ENCODE data around the gene MAP3K14. TPM values are rescaled to one million over a fixed set of nuclear protein-coding genes. Genes with fewer than 3 reads are reported as not detected.

MAP3K14 gene
- total and polyA plus RNA-seq, 9 donors: 2.4 to 19.8 (median 10.7) TPM

DNA sequence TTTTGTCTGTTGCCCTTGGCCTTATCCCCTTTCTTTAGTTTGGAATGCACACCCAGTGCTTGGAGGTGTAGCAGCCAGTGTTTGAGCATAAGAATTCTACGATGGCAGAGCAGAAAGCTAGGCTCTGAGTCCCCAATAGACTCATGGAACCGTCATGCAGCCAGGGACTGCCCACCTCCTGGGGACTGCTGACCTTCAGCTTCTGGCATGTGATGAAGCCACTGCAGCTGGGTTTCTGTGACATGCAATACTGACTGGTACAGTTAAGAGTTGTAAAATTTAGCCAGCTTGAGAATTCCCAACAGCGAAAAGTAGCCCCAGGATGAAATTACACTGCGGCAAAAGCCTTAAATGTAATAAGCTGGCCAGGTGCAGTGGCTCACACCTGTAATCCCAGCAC lies 9.0 kb upstream of the MAP3K14 start:
- no peak for TF ChIP-seq POLR2A (IDR thresholded peaks at IDR 0.05)
- Histone ChIP-seq H3K27ac (no peak overlapping the region), H3K4me3 (no peak overlapping the region), H3K27me3 (no peaks in the 10 kb centered on the region), H3K9me3 (no peaks in the 10 kb centered on the region), H3K4me1 (ENCODE audit: insufficient read depth) (no peaks in the 10 kb centered on the region), H3K36me3 (no peaks in the 10 kb centered on the region)
- intact Hi-C loops (cut with DNase I): no loop called here
- DNase-seq: peak in 1 of 5 donors; percentile 13
- WGBS, 3 donors: 74 to 81% (median 80%) methylated on average over 4 of the region's 4 CpGs

- no peak overlapping the region for H3K4me3 ChIP-seq
- TF ChIP-seq EP300 (IDR thresholded peaks at IDR 0.05) (no peak), POLR2A (IDR thresholded peaks at IDR 0.05) (no peak)
- TF ChIP-seq, protein P1, sequence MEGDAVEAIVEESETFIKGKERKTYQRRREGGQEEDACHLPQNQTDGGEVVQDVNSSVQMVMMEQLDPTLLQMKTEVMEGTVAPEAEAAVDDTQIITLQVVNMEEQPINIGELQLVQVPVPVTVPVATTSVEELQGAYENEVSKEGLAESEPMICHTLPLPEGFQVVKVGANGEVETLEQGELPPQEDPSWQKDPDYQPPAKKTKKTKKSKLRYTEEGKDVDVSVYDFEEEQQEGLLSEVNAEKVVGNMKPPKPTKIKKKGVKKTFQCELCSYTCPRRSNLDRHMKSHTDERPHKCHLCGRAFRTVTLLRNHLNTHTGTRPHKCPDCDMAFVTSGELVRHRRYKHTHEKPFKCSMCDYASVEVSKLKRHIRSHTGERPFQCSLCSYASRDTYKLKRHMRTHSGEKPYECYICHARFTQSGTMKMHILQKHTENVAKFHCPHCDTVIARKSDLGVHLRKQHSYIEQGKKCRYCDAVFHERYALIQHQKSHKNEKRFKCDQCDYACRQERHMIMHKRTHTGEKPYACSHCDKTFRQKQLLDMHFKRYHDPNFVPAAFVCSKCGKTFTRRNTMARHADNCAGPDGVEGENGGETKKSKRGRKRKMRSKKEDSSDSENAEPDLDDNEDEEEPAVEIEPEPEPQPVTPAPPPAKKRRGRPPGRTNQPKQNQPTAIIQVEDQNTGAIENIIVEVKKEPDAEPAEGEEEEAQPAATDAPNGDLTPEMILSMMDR (IDR thresholded peaks at IDR 0.05): no peak
- intact Hi-C loops (cut with DNase I): no loop called here
- no peak overlapping the region for H3K27ac ChIP-seq
- H3K36me3 ChIP-seq: no peaks in the 10 kb centered on the region
- 91 to 95% (median 95%) methylated on average over 1 of the region's 1 CpG for WGBS, 3 donors
- H3K4me1 ChIP-seq (ENCODE audit: insufficient read depth): no peaks in the 10 kb centered on the region
- H3K9me3 ChIP-seq: no peaks in the 10 kb centered on the region
- H3K27me3 ChIP-seq: no peaks in the 10 kb centered on the region
- no peak for DNase-seq
Measured at GRCh38 chr17:45324336-45324735, 7.5 kb upstream of the MAP3K14 start.

- Histone ChIP-seq H3K4me1 (ENCODE audit: insufficient read depth) (no peaks in the 10 kb centered on the region), H3K27me3 (no peaks in the 10 kb centered on the region), H3K4me3 (no peak overlapping the region), H3K36me3 (no peaks in the 10 kb centered on the region), H3K27ac (no peak overlapping the region), H3K9me3 (no peaks in the 10 kb centered on the region)
- TF ChIP-seq EP300 (IDR thresholded peaks at IDR 0.05) (no peak), POLR2A (IDR thresholded peaks at IDR 0.05) (no peak)
- TF ChIP-seq, protein P1 (IDR thresholded peaks at IDR 0.05): no peak
- no peak for DNase-seq
- intact Hi-C loops (cut with DNase I): no loop called here
- WGBS, 3 donors: 97 to 98% (median 98%) methylated on average over 2 of the region's 2 CpGs
Measured at GRCh38 chr17:45322168-45322567, 5.3 kb upstream of the MAP3K14 start.

GRCh38 chr17:45320931-45321461 lies 4.2 kb upstream of the MAP3K14 start:
- TF ChIP-seq, protein P1 (IDR thresholded peaks at IDR 0.05): no peak
- no peak for TF ChIP-seq EP300 (IDR thresholded peaks at IDR 0.05)
- no peak for TF ChIP-seq POLR2A (IDR thresholded peaks at IDR 0.05)
- DNase-seq: no peak
- Histone ChIP-seq H3K9me3 (no peaks in the 10 kb centered on the region), H3K27ac (no peak overlapping the region), H3K4me3 (no peak overlapping the region), H3K36me3 (no peaks in the 10 kb centered on the region), H3K27me3 (no peaks in the 10 kb centered on the region), H3K4me1 (ENCODE audit: insufficient read depth) (no peaks in the 10 kb centered on the region)
- WGBS, 3 donors: 12 to 22% (median 17%) methylated on average over 1 of the region's 1 CpG
- intact Hi-C loops (cut with DNase I): no loop called here

DNA sequence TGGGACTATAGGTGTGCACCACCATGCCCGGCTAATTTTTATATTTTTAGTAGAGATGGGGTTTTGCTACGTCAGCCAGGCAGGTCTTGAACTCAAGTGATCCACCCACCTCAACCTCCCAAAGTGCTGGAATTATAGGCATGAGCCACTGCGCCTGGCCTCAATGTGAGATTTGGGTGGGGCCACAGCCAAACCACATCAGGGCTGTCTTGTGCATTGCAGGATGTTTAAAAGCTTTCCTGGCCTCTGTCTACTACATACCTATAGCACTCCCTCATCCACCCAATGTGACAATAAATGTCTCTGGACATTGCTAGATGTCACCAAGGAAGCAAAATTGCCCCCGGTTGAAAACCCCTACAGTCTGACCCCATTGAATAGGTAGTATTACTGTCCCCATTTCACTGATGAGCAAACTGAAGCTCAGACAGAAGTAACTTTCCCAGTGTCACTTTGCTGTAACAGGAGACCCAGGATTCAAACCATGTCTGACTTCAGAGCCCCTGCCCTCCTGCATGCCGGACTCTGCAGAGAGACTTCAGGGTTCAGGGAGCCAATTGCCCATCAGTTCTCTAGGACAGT lies 3.6 kb upstream of the MAP3K14 start:
- no peaks in the 10 kb centered on the region for H3K36me3 ChIP-seq
- H3K4me1 ChIP-seq (ENCODE audit: insufficient read depth): peaks cover 2% of the 10 kb centered on the region
- no peaks in the 10 kb centered on the region for H3K9me3 ChIP-seq
- H3K4me3 ChIP-seq: no peak overlapping the region
- no peak overlapping the region for H3K27ac ChIP-seq
- DNase-seq: no peak
- no peaks in the 10 kb centered on the region for H3K27me3 ChIP-seq
- intact Hi-C loops (cut with DNase I): no loop called here
- TF ChIP-seq, protein P1 (IDR thresholded peaks at IDR 0.05): no peak
- no peak for TF ChIP-seq POLR2A (IDR thresholded peaks at IDR 0.05)
- no peak for TF ChIP-seq EP300 (IDR thresholded peaks at IDR 0.05)
- WGBS, 3 donors: 72 to 84% (median 82%) methylated on average over 5 of the region's 5 CpGs

Data from ovary (tissue), 9 donors.